Measurements from ENCODE around the gene STK4.

DNA sequence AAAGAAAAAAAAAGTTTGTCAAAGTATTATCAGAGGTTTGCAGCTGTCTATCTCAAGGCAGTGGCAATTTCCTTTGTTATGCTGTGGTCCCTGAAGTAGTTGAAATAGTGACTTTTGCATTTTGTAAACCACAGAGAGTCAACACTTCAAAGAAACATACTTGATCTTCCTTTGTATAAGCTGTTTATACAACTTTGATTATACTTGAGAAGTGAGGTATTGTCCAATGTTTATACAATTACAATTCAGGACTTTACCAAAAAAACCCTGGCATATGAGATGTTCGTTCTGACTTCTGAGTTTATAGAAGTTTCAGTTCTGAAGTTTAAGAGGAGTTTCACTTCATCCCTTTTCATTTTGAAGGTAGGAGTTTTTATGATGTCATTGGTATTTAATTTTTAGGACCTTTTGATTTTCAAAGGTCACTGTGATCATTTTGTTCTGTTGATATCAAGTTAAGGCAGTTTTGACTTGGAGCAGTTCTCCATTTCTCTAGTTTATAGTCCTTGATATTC lies 4.0 kb downstream of the STK4 start:
- TF ChIP-seq POLR2AphosphoS5 (IDR thresholded peaks at IDR 0.05; ENCODE audit: low read depth, low read length) (no peak), TAF1 (IDR thresholded peaks at IDR 0.05; ENCODE audit: borderline replicate concordance, insufficient read depth, low read length) (no peak), SIN3A (IDR thresholded peaks at IDR 0.05; ENCODE audit: borderline replicate concordance, insufficient read depth, low read length) (no peak), REST (IDR thresholded peaks at IDR 0.05; ENCODE audit: insufficient read depth in 1 of 2, low read depth in 2 of 2, low read length in 2 of 2) (no peak)
